HG03558 (cell line): ENCODE measurements around the gene PPP1R14B.

Source experiments
- ATAC-seq: cut with Tn5 transposase; IDR thresholded peaks from one replicate; pipeline ENCODE4 v1.9.1; 2021; ENCODE audit warnings: moderate number of reproducible peaks; ENCODE audit not compliant: unreplicated experiment; ENCODE audit errors: extremely low read depth

PPP1R14B gene

GRCh38 chr11:64262271-64263002 is 15.7 kb upstream of the PPP1R14B start:
- no peak for ATAC-seq

GRCh38 chr11:64261556-64262080 is 14.9 kb upstream of the PPP1R14B start:
- ATAC-seq: no peak

GRCh38 chr11:64260147-64260708 is 13.5 kb upstream of the PPP1R14B start:
- no peak for ATAC-seq

GRCh38 chr11:64259533-64260067 is 12.9 kb upstream of the PPP1R14B start:
- no peak for ATAC-seq

GRCh38 chr11:64258946-64259532 is 12.3 kb upstream of the PPP1R14B start:
- ATAC-seq: no peak

- no peak for ATAC-seq
These were observed 11.6 kb upstream of the PPP1R14B start for GRCh38 chr11:64258356-64258755.

GRCh38 chr11:64256300-64256699 is 9.6 kb upstream of the PPP1R14B start:
- ATAC-seq: no peak

GRCh38 chr11:64255135-64256128 is 8.7 kb upstream of the PPP1R14B start:
- ATAC-seq: no peak

- no peak for ATAC-seq
These were observed 7.6 kb upstream of the PPP1R14B start for GRCh38 chr11:64254326-64254725.

GRCh38 chr11:64253481-64253880 is 6.7 kb upstream of the PPP1R14B start:
- ATAC-seq: no peak

- ATAC-seq: no peak
These were observed 6.3 kb upstream of the PPP1R14B start for GRCh38 chr11:64253043-64253442.

- ATAC-seq: no peak
These were observed 5.5 kb upstream of the PPP1R14B start for GRCh38 chr11:64252003-64252872.

- ATAC-seq: no peak
These were observed 4.9 kb upstream of the PPP1R14B start for GRCh38 chr11:64251753-64252002.

GRCh38 chr11:64251016-64251752 is 4.4 kb upstream of the PPP1R14B start, which contains the start of gene PLCB3:
PLCB3 (plus strand) TSS chr11:64251530; CDS start chr11:64251650, 120 bp downstream.
- ATAC-seq: no peak

GRCh38 chr11:64250415-64251015 is 3.8 kb upstream of the PPP1R14B start:
- ATAC-seq: no peak

- ATAC-seq: no peak
These were observed 3.0 kb upstream of the PPP1R14B start for GRCh38 chr11:64249563-64250414.

GRCh38 chr11:64249038-64249437 is 2.3 kb upstream of the PPP1R14B start:
- no peak for ATAC-seq
